GM21515 (cell line): Measurements from ENCODE around the gene OR8D2.
A peak's percentile ranks its signal among the peaks of the same experiment; 100 is the strongest.

Experiments used
- ATAC-seq: cut with Tn5 transposase; IDR thresholded peaks from one replicate; pipeline ENCODE4 v1.9.1; 2021; ENCODE audit not compliant: unreplicated experiment

The OR8D2 gene

GRCh38 chr11:124320097-124320496, at the start of gene OR8D2:
Gene OR8D2, minus strand, starts transcription at chr11:124320197. Its CDS starts 0 bp downstream, at chr11:124320197.
- ATAC-seq, result no peak

- no peak for ATAC-seq
Observed at GRCh38 chr11:124359566-124359965, 39.6 kb upstream of the OR8D2 start.

DNA sequence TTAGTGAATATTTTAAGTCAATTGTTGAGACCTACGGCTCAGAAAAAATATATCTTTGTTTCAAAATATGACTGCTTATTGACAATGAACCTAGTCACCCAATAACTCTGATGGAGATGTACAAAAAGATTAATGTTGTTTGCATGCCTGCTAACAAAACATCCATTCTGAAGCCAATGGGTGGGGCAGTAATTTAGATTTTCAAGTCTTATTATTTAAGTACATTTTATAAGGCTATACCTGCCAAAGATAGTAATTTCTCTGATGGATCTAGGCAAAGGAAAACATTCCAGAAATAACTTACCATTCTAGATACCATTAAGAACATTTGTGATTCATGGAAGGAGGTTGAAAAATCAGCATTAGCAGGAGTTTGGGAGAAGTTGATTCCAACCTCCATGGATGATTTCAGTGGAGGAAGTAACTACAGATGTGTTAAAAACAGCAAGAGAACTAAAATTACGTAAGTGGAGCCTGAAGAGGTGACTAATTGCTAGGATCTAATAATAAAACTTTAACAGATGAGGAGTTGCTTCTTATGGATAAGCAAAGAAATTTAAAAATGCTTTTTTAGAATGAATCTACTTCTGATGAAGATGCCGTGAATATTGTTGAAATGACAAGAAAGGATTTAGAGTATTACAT, 26.4 kb upstream of the OR8D2 start:
- ATAC-seq, result no peak

DNA sequence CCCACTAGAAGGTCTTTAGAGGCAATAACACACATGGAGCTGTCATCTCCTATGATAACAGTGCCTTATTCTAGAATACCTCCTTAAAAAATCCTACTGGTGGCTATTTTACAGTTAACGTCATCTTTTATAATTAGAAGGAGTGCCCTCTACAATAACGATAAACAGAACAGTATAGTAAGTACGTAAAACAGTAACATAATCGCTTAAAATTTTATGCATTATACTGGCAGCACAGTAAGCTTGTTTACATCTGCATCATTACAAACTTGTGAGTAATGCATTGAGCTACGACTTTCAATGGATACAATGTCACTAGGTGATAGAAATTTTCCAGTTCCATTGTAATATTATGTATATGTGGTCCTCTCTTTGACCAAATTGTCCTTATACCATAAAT, 24.3 kb upstream of the OR8D2 start:
- no peak for ATAC-seq

GRCh38 chr11:124340142-124340447, 20.1 kb upstream of the OR8D2 start:
- ATAC-seq, result no peak

- no peak for ATAC-seq
Observed at GRCh38 chr11:124339396-124340141, 19.6 kb upstream of the OR8D2 start.

GRCh38 chr11:124331873-124332272, 11.9 kb upstream of the OR8D2 start:
- no peak for ATAC-seq

GRCh38 chr11:124329787-124330478, 9.9 kb upstream of the OR8D2 start:
- ATAC-seq, result peak; percentile 98

DNA sequence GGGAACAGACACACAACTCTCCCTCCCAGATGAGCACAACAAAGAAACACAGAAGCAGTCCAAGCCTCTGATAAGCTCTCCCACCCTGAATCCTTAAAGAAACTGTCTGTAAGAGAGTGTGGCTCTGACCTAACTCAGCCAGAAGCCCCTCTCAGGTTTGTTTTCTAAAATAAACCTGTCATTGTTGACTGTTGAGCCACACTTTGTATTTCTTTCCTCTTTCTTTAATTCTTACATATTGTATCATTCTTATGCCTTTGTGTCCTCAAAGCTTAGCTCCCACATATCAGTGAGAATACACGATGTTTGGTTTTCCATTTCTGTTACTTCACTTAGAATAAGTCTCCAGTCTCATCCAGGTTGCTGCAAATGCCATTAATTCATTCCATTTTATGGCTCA, 7.8 kb upstream of the OR8D2 start:
- no peak for ATAC-seq

DNA sequence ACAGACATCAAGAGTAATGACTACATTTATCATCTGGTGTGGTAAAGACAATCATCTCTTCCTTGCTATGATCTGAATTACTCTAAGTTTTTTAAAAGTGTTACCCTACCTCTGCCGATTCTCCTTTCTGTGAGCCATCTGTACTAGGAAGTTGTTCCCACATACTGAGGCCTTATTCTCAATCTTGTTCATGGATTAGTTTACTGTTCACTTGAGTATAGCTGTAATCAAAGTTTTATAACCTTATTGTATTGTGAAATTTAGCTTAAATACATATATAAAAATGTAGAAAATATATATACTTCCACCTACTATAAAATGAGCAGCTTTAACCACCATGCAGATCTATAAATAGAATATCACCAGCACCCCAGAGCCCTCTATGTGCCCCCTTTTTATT, 2.4 kb upstream of the OR8D2 start:
- no peak for ATAC-seq

- ATAC-seq, result no peak
Observed at GRCh38 chr11:124315052-124315451, 4.9 kb downstream of the OR8D2 start.

GRCh38 chr11:124313849-124314248, 6.1 kb downstream of the OR8D2 start, which contains the start of gene OR8D1:
Gene OR8D1, minus strand, starts transcription at chr11:124313949. Its CDS starts 3,183 bp downstream, at chr11:124310766.
- no peak for ATAC-seq

DNA sequence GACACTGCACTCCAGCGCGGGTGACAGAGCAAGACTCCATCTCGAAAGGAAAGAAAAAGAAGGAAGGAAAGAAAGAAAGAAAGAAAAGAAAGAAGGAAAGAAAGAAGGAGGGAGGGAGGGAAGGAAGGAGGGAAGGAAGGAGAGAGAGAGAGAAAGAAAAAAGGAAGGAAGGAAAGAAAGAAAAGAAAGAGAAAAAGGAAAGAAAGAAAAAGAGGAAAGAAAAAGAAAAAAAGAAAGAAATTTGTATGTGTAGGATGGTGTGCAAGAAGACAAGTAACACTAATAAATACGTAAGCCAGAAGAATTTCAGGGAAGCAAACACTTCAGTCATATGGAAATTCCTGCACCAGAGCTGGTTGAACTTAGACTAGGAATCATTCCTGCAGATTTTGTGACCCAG, 6.9 kb downstream of the OR8D2 start:
- ATAC-seq, result no peak

GRCh38 chr11:124311670-124312069, 8.3 kb downstream of the OR8D2 start:
- ATAC-seq, result no peak

DNA sequence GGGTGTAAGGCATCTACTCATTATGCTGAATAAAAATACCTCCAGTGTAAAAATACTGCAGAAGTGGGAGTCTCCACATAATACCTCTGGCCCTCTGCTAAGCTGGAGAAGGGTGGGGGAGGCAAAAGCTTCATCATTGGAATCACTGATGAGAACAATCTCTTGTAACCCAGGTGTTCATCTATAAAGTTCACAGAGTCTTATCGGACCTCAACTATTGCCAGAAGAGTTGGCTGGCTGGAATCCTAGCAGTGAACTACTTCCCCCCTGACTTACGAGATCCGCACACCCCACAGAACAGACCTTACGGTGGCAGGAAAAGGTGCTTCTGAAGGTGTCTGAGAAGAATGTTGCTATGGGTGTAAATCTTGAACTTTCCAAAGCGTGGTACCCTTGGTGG, 8.7 kb downstream of the OR8D2 start:
- ATAC-seq, result no peak

DNA sequence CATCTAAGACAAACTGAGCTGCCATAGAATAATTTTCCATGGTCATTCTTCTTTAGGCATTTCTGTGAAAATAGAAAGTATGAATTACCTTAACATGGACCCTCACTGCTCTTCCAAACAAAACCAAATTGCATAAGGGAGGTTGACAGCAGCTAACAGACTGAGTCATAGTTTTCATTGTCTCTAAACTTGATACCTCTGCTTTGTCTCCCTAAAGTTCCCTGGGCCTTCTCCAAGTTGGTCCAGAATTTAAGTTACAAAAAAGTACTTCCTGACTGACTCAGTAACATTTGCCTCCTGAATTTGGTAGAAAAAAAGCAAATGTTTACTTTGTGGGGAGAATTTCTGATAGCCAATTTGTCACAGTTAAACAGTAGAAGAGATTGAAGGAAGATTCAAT, 9.3 kb downstream of the OR8D2 start:
- no peak for ATAC-seq

DNA sequence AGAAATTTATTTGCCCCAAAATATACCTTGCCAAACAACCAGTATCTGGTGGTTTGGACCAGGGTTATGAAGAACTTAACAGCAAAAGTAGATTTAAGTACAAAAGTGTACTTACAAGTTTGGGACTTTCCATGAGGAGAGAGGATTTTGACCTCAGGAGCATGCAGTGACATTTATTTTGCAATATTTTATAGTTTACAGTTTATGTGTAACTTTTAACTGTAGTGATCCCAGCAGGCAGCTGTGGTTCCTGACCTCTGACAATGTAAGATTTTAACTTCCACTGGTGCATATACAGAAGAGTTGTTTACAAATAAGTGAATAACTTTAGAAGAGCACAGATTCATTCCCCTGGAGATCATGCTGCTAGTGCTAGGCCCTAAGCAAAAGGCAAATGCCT, 12.9 kb downstream of the OR8D2 start:
- no peak for ATAC-seq

DNA sequence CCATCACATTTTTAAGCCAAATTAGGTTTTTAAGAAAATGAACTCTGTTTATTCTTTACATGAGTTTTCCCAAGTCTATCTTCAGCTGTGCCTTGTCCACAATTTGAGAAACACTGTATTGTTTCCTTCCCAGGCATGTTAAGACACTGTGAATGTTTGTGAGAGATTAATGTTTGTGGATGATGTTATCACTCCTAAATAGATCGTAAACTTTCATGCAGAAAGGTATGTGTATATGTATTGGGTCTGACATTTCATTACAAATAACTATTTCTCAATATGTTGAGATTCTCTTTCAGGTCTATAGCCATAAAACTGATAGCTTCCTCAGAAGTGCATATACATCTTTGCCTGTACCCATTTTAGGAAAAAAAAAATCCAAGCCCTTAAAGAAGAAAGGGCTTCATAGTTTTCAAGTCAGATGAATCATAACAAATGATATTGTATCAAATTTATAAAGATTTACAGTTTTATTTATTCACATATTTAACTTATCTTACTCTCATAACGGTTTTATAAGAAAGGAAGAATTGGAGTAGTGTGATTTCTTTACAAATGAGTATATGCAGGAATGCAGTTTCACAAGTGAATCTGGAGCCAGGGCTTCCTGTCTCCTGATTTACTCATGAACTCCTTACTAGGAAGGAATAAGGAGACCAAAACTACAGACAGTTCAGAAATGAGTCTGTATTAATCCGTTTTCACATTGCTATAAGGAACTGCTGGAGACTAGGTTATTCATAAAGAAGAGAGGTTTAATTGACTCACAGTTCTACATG, 17.5 kb downstream of the OR8D2 start:
- no peak for ATAC-seq

DNA sequence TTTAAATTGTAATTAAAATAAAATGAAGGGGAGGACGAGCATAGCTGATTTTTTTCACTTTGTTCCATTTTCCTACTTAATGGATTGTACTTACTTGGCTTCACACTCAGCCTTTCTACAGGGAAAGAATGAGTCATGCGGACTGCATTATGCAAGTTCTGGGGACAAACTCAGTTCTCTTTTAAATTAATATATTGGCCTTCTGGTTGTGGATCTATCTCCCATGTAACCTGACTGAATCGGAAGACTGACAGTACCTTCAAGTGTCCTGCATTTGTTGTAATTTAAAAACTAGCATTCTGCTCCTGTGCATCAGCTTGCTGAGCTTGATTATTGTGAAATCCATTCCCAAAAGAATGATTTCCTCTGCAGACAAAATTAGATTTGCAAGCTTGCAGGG, 18.4 kb downstream of the OR8D2 start:
- no peak for ATAC-seq

GRCh38 chr11:124297921-124298320, 22.1 kb downstream of the OR8D2 start:
- no peak for ATAC-seq

- no peak for ATAC-seq
Observed at GRCh38 chr11:124296016-124296415, 24.0 kb downstream of the OR8D2 start.
